ENCODE results near the gene SPG21.
A peak's percentile ranks its signal among the peaks of the same experiment; 100 is the strongest.

SPG21 gene

GRCh38 chr15:64990168-64990470, 405 bp upstream of the SPG21 start:
- no peak for DNase-seq

GRCh38 chr15:64987136-64987535, 2.6 kb downstream of the SPG21 start:
- DNase-seq, result no peak

- no peak for DNase-seq
Measured at GRCh38 chr15:64985366-64986033, 4.2 kb downstream of the SPG21 start.

- no peak for DNase-seq
Measured at GRCh38 chr15:64982472-64982871, 7.2 kb downstream of the SPG21 start.

- DNase-seq, result no peak
Measured at GRCh38 chr15:64981812-64982431, 7.8 kb downstream of the SPG21 start.

- peak; percentile 85 for DNase-seq
Measured at GRCh38 chr15:64979252-64979710, 10.4 kb downstream of the SPG21 start.

- no peak for DNase-seq
Measured at GRCh38 chr15:64975390-64975789, 14.3 kb downstream of the SPG21 start.

- no peak for DNase-seq
Measured at GRCh38 chr15:64970698-64971097, 19.0 kb downstream of the SPG21 start.

- DNase-seq, result no peak
Measured at GRCh38 chr15:64969401-64969800, 20.3 kb downstream of the SPG21 start.

GRCh38 chr15:64961013-64961412, 28.7 kb downstream of the SPG21 start:
- no peak for DNase-seq

- no peak for DNase-seq
Measured at GRCh38 chr15:64960153-64960552, 29.6 kb downstream of the SPG21 start.

- DNase-seq, result no peak
Measured at GRCh38 chr15:64959128-64959527, 30.6 kb downstream of the SPG21 start.

GRCh38 chr15:64954395-64954794, 35.3 kb downstream of the SPG21 start:
- no peak for DNase-seq

GRCh38 chr15:64951777-64952418, 37.8 kb downstream of the SPG21 start:
- DNase-seq, result no peak

- no peak for DNase-seq
Measured at GRCh38 chr15:64950888-64951287, 38.8 kb downstream of the SPG21 start.

GRCh38 chr15:64949383-64950186, 40.1 kb downstream of the SPG21 start:
- no peak for DNase-seq

GRCh38 chr15:64948916-64949315, 40.8 kb downstream of the SPG21 start:
- no peak for DNase-seq

GRCh38 chr15:64947211-64947610, 42.5 kb downstream of the SPG21 start:
- no peak for DNase-seq

GRCh38 chr15:64944961-64945360, 44.8 kb downstream of the SPG21 start:
- DNase-seq, result no peak

- DNase-seq, result no peak
Measured at GRCh38 chr15:64943512-64944225, 46.0 kb downstream of the SPG21 start.

GRCh38 chr15:64942356-64942755, 47.4 kb downstream of the SPG21 start:
- DNase-seq, result no peak

GRCh38 chr15:64938192-64938591, 51.5 kb downstream of the SPG21 start:
- DNase-seq, result no peak

- DNase-seq, result no peak
Measured at GRCh38 chr15:64934023-64934422, 55.7 kb downstream of the SPG21 start.
